WI38 (cell line): ENCODE measurements around the gene SLC6A15.

Source experiments
- H3K4me3 ChIP-seq: 2 replicates; pipeline ENCODE4 v1.5.1; 2011; ENCODE audit warnings: low read depth, mild to moderate bottlenecking, control low read depth, low read length
- TF ChIP-seq, protein P1 (sequence below): IDR thresholded peaks from 2 replicates; pipeline ENCODE4 v1.5.1; 2012; ENCODE audit warnings: low read depth, mild to moderate bottlenecking, control low read depth, low read length

The SLC6A15 gene

DNA sequence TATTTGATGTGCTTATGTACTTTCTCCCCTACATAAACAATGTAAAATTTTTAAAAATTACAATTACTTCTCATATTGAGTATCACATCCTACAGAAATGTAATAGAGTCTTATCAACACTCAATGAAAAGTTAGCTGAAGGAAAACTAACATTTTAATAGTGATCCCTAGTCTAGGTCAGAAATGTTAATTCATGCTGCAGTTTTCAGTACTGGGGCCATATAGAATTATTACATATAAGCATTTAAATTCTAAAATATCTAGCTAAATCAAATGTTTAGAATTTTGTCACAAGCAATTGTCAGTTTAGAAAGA, 37.8 kb downstream of the SLC6A15 start:
- TF ChIP-seq, protein P1, sequence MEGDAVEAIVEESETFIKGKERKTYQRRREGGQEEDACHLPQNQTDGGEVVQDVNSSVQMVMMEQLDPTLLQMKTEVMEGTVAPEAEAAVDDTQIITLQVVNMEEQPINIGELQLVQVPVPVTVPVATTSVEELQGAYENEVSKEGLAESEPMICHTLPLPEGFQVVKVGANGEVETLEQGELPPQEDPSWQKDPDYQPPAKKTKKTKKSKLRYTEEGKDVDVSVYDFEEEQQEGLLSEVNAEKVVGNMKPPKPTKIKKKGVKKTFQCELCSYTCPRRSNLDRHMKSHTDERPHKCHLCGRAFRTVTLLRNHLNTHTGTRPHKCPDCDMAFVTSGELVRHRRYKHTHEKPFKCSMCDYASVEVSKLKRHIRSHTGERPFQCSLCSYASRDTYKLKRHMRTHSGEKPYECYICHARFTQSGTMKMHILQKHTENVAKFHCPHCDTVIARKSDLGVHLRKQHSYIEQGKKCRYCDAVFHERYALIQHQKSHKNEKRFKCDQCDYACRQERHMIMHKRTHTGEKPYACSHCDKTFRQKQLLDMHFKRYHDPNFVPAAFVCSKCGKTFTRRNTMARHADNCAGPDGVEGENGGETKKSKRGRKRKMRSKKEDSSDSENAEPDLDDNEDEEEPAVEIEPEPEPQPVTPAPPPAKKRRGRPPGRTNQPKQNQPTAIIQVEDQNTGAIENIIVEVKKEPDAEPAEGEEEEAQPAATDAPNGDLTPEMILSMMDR: no peak
- no peak overlapping the region for H3K4me3 ChIP-seq

DNA sequence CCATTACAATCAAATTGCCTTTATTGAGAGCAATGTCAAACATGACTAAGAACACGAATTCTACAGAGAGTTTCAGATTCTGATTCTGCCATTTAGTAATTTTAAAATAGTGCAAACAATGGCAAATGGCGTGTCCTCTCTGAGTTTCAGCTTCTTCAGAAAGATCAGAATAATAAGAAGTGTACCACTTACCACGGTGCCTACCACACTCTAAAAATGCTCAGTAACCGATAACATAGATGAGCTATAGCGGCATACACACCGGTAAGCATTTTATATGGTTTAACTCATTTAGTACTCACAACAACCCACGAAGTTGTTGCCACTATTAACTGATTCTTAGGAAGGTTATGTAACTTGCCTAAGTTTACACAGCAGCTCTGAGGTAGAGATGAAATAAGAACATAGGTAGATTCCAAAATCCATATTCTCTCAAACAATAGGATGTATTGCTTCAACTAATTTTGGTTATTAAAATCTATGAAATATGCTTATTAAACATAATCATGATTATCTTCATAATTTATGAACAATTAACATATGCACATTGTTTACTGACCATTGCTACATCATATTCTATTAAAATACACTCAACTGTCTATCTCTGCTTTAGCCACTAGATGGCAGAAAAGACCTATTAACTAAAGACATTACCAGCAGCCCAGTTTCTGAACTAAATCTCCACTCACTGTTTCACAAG, 38.3 kb downstream of the SLC6A15 start:
- TF ChIP-seq, protein P1: peak; percentile 27; the same call in 1 of the 2 replicates
- no peak overlapping the region for H3K4me3 ChIP-seq

DNA sequence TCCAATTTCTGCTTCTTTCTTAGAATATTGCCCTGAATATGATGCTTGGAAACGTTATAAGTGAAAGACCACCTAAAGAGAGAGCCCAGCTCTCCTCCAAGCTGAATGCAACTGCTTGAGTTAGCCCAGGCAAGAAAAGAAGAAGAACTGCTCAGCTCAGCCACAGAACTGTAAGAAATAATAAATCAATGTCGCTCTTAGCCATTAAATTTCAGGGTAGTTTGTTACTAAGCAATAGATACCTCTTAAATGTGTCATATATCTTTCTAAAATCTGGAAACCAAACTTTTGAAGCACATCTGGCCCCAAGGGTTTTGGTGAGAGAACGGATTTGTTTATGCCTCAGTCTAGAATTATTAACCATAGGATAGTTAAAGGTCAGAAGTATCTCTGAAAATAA, 50.4 kb downstream of the SLC6A15 start:
- H3K4me3 ChIP-seq: no peak overlapping the region
- TF ChIP-seq, protein P1: no peak

DNA sequence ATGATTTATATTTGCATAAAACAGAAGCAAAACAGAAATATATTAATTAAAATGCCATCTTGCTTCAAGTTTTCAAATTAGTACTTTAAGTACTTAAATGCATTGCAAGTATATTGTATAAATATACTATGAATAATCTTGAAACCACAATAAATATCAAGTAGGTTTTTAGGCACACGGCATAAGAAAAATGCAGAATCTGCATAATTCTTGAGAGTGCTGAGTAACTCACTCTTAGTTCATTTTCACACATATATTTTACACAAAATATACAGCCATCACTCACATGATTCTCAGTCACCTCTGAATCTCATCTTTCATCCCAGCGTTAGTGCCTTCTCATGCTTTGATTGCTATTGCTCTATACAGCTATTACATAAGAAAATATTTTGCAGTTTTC, 51.9 kb downstream of the SLC6A15 start:
- TF ChIP-seq, protein P1: no peak
- H3K4me3 ChIP-seq: no peak overlapping the region

DNA sequence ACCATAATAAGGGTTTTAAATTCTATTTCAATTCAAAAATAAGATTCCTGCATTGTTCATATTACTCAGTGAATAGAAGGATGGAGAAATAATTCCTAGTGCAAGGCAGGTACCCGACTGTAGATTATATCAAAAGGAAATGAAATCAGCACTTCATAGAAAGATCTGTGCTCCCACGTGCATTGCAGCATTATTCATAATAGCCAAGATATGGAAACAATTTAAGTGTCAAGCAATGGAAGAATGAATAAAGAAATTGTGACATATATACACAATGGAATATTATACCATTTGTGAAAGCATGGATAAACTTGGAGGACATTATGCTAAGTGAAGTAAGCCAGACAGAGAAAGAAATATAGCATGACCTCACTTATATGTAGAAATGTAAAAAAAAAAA, 53.8 kb downstream of the SLC6A15 start:
- TF ChIP-seq, protein P1: no peak
- no peak overlapping the region for H3K4me3 ChIP-seq

DNA sequence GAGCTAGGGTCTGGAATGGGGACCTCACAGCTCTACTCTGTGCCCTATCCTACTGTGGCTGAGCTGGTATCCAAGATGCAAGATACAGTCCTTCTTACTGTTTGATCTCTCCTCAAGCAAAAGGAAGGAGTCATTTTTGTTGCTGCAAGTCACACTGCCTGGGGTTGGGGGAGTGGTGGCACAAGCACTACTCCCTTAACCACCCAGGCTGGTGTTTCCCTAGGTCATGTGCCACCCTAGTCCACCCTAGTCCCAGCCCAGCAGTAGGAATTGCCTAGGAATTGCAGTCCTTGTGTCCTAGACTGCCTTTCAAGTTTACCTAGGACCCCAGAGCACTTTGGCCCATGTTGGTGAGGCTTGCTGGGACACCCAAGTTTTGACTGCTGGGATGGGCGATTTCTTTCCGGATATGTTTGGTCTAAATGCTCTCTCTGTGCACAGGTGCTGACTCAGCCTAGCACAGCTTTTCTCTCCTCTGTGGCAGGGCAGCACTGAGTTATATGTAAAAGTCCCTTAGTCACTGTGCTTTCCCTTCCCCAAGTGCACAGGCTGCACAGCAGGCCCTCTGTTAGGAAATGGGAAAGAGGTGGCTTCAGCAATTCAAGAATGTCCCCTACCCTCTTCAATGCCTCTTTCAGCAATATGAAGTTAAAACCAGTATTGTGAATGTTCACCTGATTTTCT, 54.9 kb downstream of the SLC6A15 start:
- TF ChIP-seq, protein P1: no peak
- no peak overlapping the region for H3K4me3 ChIP-seq

DNA sequence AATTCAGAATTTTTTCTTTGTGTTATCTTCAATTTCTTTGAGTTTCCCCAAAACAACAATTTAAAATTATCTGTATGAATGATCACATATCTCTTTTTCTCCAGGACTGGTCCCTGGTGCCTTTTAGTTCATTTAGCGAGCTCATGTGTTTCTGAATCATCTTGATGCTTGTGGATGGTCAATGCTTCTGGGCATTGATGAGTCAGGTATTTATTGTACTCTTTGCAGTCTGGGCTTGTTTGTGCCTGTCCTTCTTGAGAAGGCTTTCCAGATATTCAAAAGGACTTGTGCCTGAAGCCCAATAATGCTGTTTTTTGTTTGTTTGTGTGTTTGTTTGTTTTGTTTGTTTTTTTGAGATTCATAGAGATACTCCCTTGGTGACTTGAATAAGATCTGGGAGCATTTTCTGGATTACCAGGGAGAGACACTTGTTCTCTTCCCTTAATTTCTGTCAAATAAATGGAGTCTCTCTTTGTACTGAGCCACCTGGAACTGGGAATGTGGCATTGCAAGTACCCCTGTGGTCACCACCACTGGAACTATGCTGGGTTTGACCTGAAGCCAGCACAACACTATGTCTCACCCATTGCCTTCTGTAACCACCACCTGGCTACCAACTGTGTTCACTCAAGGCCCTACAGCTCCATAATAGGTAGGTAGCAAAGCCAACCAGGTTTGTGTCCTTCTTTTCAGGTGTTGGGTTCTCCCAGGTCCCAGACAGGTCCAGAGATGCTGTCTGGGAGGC, 56.3 kb downstream of the SLC6A15 start:
- H3K4me3 ChIP-seq: no peak overlapping the region
- TF ChIP-seq, protein P1: no peak
